Naive B cell (primary cell): Measurements from ENCODE around the gene ABTB2. TPM values are rescaled to one million over a fixed set of nuclear protein-coding genes. Genes with fewer than 3 reads are reported as not detected.

Experiments used
- ATAC-seq, 2 donors: fragments of 150-1000 bp; cut with Tn5 transposase; 2 replicates each; pipeline ENCODE4 v1.10.0; 2021; ENCODE audit warnings: low read depth in 2 of 2, mild to moderate bottlenecking in 2 of 2, moderate library complexity in 2 of 2
- DNase-seq: peaks from one replicate; pipeline ENCODE4 v3.0.0; 2022
- H3K27ac Mint-ChIP-seq, 6 donors: one replicate each; pipeline ENCODE4 v1.8.0; 2020 to 2022; ENCODE audit warnings: mild to moderate bottlenecking in 6 of 6, mixed read lengths in 6 of 6, moderate library complexity in 5 of 6, inconsistent platforms in 2 of 6
- H3K27me3 Mint-ChIP-seq, 3 donors: one replicate each; pipeline ENCODE4 v1.8.0; 2021 to 2022; ENCODE audit warnings: mixed read lengths in 3 of 3, mild to moderate bottlenecking in 1 of 3
- H3K36me3 Mint-ChIP-seq, 2 donors: one replicate each; pipeline ENCODE4 v1.8.0; 2020 to 2022; ENCODE audit warnings: mixed read lengths in 2 of 2, inconsistent platforms in 1 of 2, mild to moderate bottlenecking in 1 of 2
- H3K4me1 Mint-ChIP-seq, 3 donors: one replicate each; pipeline ENCODE4 v1.8.0; 2020 to 2022; ENCODE audit warnings: mixed read lengths in 3 of 3, inconsistent platforms in 1 of 3, mild to moderate bottlenecking in 1 of 3, moderate library complexity in 1 of 3
- H3K4me3 Mint-ChIP-seq, 8 donors: one replicate each; pipeline ENCODE4 v1.8.0; 2020 to 2022; ENCODE audit warnings: mild to moderate bottlenecking in 8 of 8, mixed read lengths in 8 of 8, moderate library complexity in 8 of 8, inconsistent platforms in 2 of 8
- H3K9me3 Mint-ChIP-seq, 7 donors: one replicate each; pipeline ENCODE4 v1.8.0; 2020 to 2022; ENCODE audit warnings: mixed read lengths in 7 of 7, mild to moderate bottlenecking in 5 of 7, inconsistent platforms in 2 of 7, moderate library complexity in 1 of 7
- polyA plus RNA-seq, 6 donors: library from polyadenylated mRNA; unstranded; fragments of 300-500 nt; fragmentation: Illumina TruSeq; gene quantifications; one replicate each; pipeline ENCODE4 v1.2.3, GENCODE V29; 2021; ENCODE audit warnings: low read depth in 6 of 6

The ABTB2 gene
- polyA plus RNA-seq, 6 donors from 2014 or later, result 0.05 to 0.34 (median 0.27) TPM; not detected in 3

GRCh38 chr11:34382532-34383276 is 24.9 kb upstream of the ABTB2 start:
- ATAC-seq, result no peak
- Mint-ChIP-seq H3K4me3 (no peak overlapping the region), H3K27me3 (peaks cover 0 to 7% (median 0%) of the 10 kb centered on the region in 3 donors), H3K27ac (no peak overlapping the region), H3K4me1 (no peaks in the 10 kb centered on the region), H3K36me3 (no peaks in the 10 kb centered on the region), H3K9me3 (peaks cover 0 to 19% (median 9%) of the 10 kb centered on the region in 7 donors)
- DNase-seq, result no peak

GRCh38 chr11:34381775-34382174 is 24.0 kb upstream of the ABTB2 start:
- Mint-ChIP-seq H3K4me1 (no peaks in the 10 kb centered on the region), H3K27me3 (peaks cover 0 to 7% (median 0%) of the 10 kb centered on the region in 3 donors), H3K4me3 (no peak overlapping the region), H3K27ac (no peak overlapping the region), H3K9me3 (peaks cover 4 to 28% (median 16%) of the 10 kb centered on the region in 7 donors), H3K36me3 (peaks cover 0 to 8% of the 10 kb centered on the region in 2 donors)
- DNase-seq (no peak), ATAC-seq (no peak)

- Mint-ChIP-seq H3K9me3 (peaks cover 6 to 39% (median 26%) of the 10 kb centered on the region in 7 donors), H3K4me3 (no peak overlapping the region), H3K27me3 (peaks cover 0 to 7% (median 3%) of the 10 kb centered on the region in 3 donors), H3K36me3 (peaks cover 0 to 12% of the 10 kb centered on the region in 2 donors), H3K4me1 (no peaks in the 10 kb centered on the region), H3K27ac (no peak overlapping the region)
- ATAC-seq, result no peak
- DNase-seq, result no peak
Measured at GRCh38 chr11:34380696-34381095, 22.9 kb upstream of the ABTB2 start.

- ATAC-seq (no peak), DNase-seq (no peak)
- Mint-ChIP-seq H3K4me3 (no peak overlapping the region), H3K4me1 (no peaks in the 10 kb centered on the region), H3K36me3 (peaks cover 0 to 16% of the 10 kb centered on the region in 2 donors), H3K27ac (no peak overlapping the region), H3K27me3 (peaks cover 0 to 11% (median 7%) of the 10 kb centered on the region in 3 donors), H3K9me3 (peaks cover 9 to 51% (median 35%) of the 10 kb centered on the region in 7 donors)
Measured at GRCh38 chr11:34379539-34379938, 21.7 kb upstream of the ABTB2 start.

GRCh38 chr11:34379079-34379478 is 21.3 kb upstream of the ABTB2 start:
- Mint-ChIP-seq H3K4me1 (no peaks in the 10 kb centered on the region), H3K27me3 (peaks cover 0 to 15% (median 7%) of the 10 kb centered on the region in 3 donors), H3K4me3 (peak overlapping the region in 1 of 8 donors; percentile 38), H3K27ac (no peak overlapping the region), H3K36me3 (peaks cover 0 to 16% of the 10 kb centered on the region in 2 donors), H3K9me3 (peaks cover 9 to 55% (median 40%) of the 10 kb centered on the region in 7 donors)
- DNase-seq, result no peak
- ATAC-seq, result no peak

- H3K4me1 Mint-ChIP-seq, result no peaks in the 10 kb centered on the region
- no peak for DNase-seq
- H3K36me3 Mint-ChIP-seq, result peaks cover 0 to 16% of the 10 kb centered on the region in 2 donors
- no peak overlapping the region for H3K4me3 Mint-ChIP-seq
- H3K27me3 Mint-ChIP-seq, result peaks cover 6 to 21% (median 8%) of the 10 kb centered on the region in 3 donors
- peaks cover 9 to 49% (median 36%) of the 10 kb centered on the region in 7 donors for H3K9me3 Mint-ChIP-seq
- no peak for ATAC-seq
- no peak overlapping the region for H3K27ac Mint-ChIP-seq
Measured at GRCh38 chr11:34373727-34374126, 15.9 kb upstream of the ABTB2 start.

- no peaks in the 10 kb centered on the region for H3K36me3 Mint-ChIP-seq
- peaks cover 0 to 1% (median 0%) of the 10 kb centered on the region in 7 donors for H3K9me3 Mint-ChIP-seq
- H3K27ac Mint-ChIP-seq, result no peak overlapping the region
- ATAC-seq, result no peak
- peaks cover 27 to 36% (median 29%) of the 10 kb centered on the region in 3 donors for H3K27me3 Mint-ChIP-seq
- DNase-seq, result no peak
- no peaks in the 10 kb centered on the region for H3K4me1 Mint-ChIP-seq
- H3K4me3 Mint-ChIP-seq, result no peak overlapping the region
Measured at GRCh38 chr11:34366522-34366921, 8.7 kb upstream of the ABTB2 start.

GRCh38 chr11:34364102-34364501 is 6.3 kb upstream of the ABTB2 start:
- no peak overlapping the region for H3K4me3 Mint-ChIP-seq

GRCh38 chr11:34363363-34364084 is 5.7 kb upstream of the ABTB2 start:
- ATAC-seq, result no peak
- H3K27ac Mint-ChIP-seq, result no peak overlapping the region

More at GRCh38 chr11:34364102-34364501, 6.3 kb upstream of the ABTB2 start:
- DNase-seq, result no peak
- peaks cover 3 to 6% (median 5%) of the 10 kb centered on the region in 3 donors for H3K4me1 Mint-ChIP-seq
- H3K36me3 Mint-ChIP-seq, result no peaks in the 10 kb centered on the region
- peaks cover 39 to 51% (median 44%) of the 10 kb centered on the region in 3 donors for H3K27me3 Mint-ChIP-seq
- H3K9me3 Mint-ChIP-seq, result peaks cover 0 to 1% (median 0%) of the 10 kb centered on the region in 7 donors
- no peak overlapping the region for H3K27ac Mint-ChIP-seq
- ATAC-seq, result no peak

GRCh38 chr11:34360046-34360445 is 2.2 kb upstream of the ABTB2 start:
- H3K4me3 Mint-ChIP-seq, result no peak overlapping the region
- peaks cover 48 to 55% (median 51%) of the 10 kb centered on the region in 3 donors for H3K27me3 Mint-ChIP-seq
- ATAC-seq, result no peak

More at GRCh38 chr11:34363363-34364084, 5.7 kb upstream of the ABTB2 start:
- Mint-ChIP-seq H3K9me3 (peaks cover 0 to 1% (median 0%) of the 10 kb centered on the region in 7 donors), H3K4me3 (no peak overlapping the region), H3K27me3 (peaks cover 37 to 50% (median 44%) of the 10 kb centered on the region in 3 donors), H3K4me1 (peaks cover 6 to 10% (median 9%) of the 10 kb centered on the region in 3 donors), H3K36me3 (no peaks in the 10 kb centered on the region)
- DNase-seq, result no peak

GRCh38 chr11:34359548-34359891 is 1.7 kb upstream of the ABTB2 start:
- Mint-ChIP-seq H3K4me3 (peak overlapping the region; percentile 87 to 96 (median 90)), H3K27me3 (peaks cover 54 to 60% (median 56%) of the 10 kb centered on the region in 3 donors), H3K4me1 (peaks cover 25 to 33% (median 32%) of the 10 kb centered on the region in 3 donors), H3K27ac (peak overlapping the region in 2 of 6 donors; percentile 20 to 87), H3K9me3 (no peaks in the 10 kb centered on the region), H3K36me3 (no peaks in the 10 kb centered on the region)
- DNase-seq (no peak), ATAC-seq (no peak)

More at GRCh38 chr11:34360046-34360445, 2.2 kb upstream of the ABTB2 start:
- Mint-ChIP-seq H3K9me3 (no peaks in the 10 kb centered on the region), H3K4me1 (peaks cover 21 to 32% (median 30%) of the 10 kb centered on the region in 3 donors), H3K27ac (no peak overlapping the region), H3K36me3 (no peaks in the 10 kb centered on the region)
- no peak for DNase-seq

GRCh38 chr11:34358728-34359547 is 1.1 kb upstream of the ABTB2 start:
- peak; percentile 31 to 35 for ATAC-seq
- H3K27me3 Mint-ChIP-seq, result peaks cover 55 to 66% (median 60%) of the 10 kb centered on the region in 3 donors
- H3K4me1 Mint-ChIP-seq, result peaks cover 25 to 36% (median 32%) of the 10 kb centered on the region in 3 donors

More at GRCh38 chr11:34358728-34359547, 1.1 kb upstream of the ABTB2 start:
- H3K4me3 Mint-ChIP-seq, result peak overlapping the region; percentile 87 to 96 (median 90)
- no peaks in the 10 kb centered on the region for H3K9me3 Mint-ChIP-seq
- H3K27ac Mint-ChIP-seq, result peak overlapping the region; percentile 62 to 97 (median 89)
- DNase-seq, result peak; percentile 72
- H3K36me3 Mint-ChIP-seq, result no peaks in the 10 kb centered on the region
